Aorta (tissue), 5 donors: Measurements from ENCODE around the gene TLR4. TPM values are rescaled to one million over a fixed set of nuclear protein-coding genes. Genes with fewer than 3 reads are reported as not detected.

ENCODE experiments used
- ATAC-seq: fragments of 200-7000 bp; cut with Tn5 transposase; one replicate; pipeline ENCODE4 v1.9.1; 2022; ENCODE audit warnings: moderate library complexity; ENCODE audit not compliant: low FRiP score
- DNase-seq, 2 donors: peaks; one replicate each; pipeline ENCODE4 v3.0.0-alpha.2; 2020
- H3K27ac ChIP-seq, 2 donors: one replicate each; pipeline ENCODE4 v1.5.1; 2013; ENCODE audit warnings: low read length in 2 of 2, mild to moderate bottlenecking in 2 of 2, moderate library complexity in 2 of 2, control low read depth in 1 of 2, inconsistent platforms in 1 of 2, low read depth in 1 of 2
- H3K27me3 ChIP-seq, 2 donors: one replicate each; pipeline ENCODE4 v1.6.1; 2013; ENCODE audit warnings: control low read depth in 1 of 2, low read length in 1 of 2, mild to moderate bottlenecking in 1 of 2, moderate library complexity in 1 of 2; ENCODE audit not compliant: insufficient read depth in 2 of 2, control insufficient read depth in 1 of 2
- H3K36me3 ChIP-seq, 2 donors: one replicate each; pipeline ENCODE4 v1.6.1; 2013; ENCODE audit warnings: control low read depth in 1 of 2, low read length in 1 of 2, mild to moderate bottlenecking in 1 of 2; ENCODE audit not compliant: insufficient read depth in 2 of 2, control insufficient read depth in 1 of 2
- H3K4me1 ChIP-seq, 2 donors: one replicate each; pipeline ENCODE4 v1.6.1; 2013; ENCODE audit warnings: low read length in 2 of 2, control low read depth in 1 of 2, mild to moderate bottlenecking in 1 of 2, moderate library complexity in 1 of 2; ENCODE audit not compliant: insufficient read depth in 2 of 2, control insufficient read depth in 1 of 2
- H3K4me3 ChIP-seq, 2 donors: one replicate each; pipeline ENCODE4 v1.5.1; 2013; ENCODE audit warnings: low read length in 2 of 2, control low read depth in 1 of 2, mild to moderate bottlenecking in 1 of 2
- H3K9me3 ChIP-seq: one replicate; pipeline ENCODE4 v1.6.1; 2013; ENCODE audit warnings: mild to moderate bottlenecking, low read length; ENCODE audit not compliant: control insufficient read depth
- WGBS, 2 donors: extraction: QIAGEN DNeasy Blood & Tissue Kit; methylation state at CpG; one replicate each; pipeline ENCODE4 v1.1.7; 2013; 5-methylcytosine and 5-hydroxymethylcytosine counted together
- intact Hi-C, 2 donors: fragments of 100-400 bp; cut with DNase I; formaldehyde crosslinking; loops; one replicate each; pipeline versions ENCODE4 v1.14.2 to v1.15.0; 2022
- long read RNA-seq, 2 donors: library from polyadenylated mRNA; unstranded; transcript quantifications; one replicate each; pipeline ENCODE4 v2.0.0, GENCODE V29; 2020 to 2021
- polyA plus RNA-seq, 2 donors: library from polyadenylated mRNA; stranded (reverse); fragments of 200-250 nt; gene quantifications; one replicate each; pipeline ENCODE4 v1.2.3, GENCODE V29; 2013
- total RNA-seq, 2 donors: library from RNA; stranded (reverse); fragmentation: NEBNext Ultra II Directional; extraction: Animal tissue kit (Norgen Biotek cat#: 25700); gene quantifications; one replicate each; pipeline ENCODE4 v1.2.1, GENCODE V29; 2021
- donor health status: healthy with polysubstance abuse.
- donor health status: Bipolar disorder and iron deficiency.
- donor health status: DM: no; HTN: no; CAD: no.
- donor health status: DM: no; HTN: no; CAD: no.
- donor health status: DM: yes; HTN: yes; CAD: no.

The TLR4 gene
- 10 to 100 TPM; 35.0 to 37.2 TPM for total RNA-seq
- polyA plus RNA-seq = 10 to 100 TPM; 12.8 to 17.9 TPM
- long read RNA-seq, donor 1, partial matches to known transcripts = 6 of 9 reads
- long read RNA-seq, donor 1, other reads (novel, unspliced or antisense) = 3 of 9 reads
- long read RNA-seq, donor 2, full-length matches to known transcripts = 4 of 13 reads
- long read RNA-seq, donor 2, partial matches to known transcripts = 1 of 13 reads
- long read RNA-seq, donor 2, other reads (novel, unspliced or antisense) = 8 of 13 reads

GRCh38 chr9:117704024-117704575 is at the start of gene TLR4:
Gene TLR4, plus strand, starts transcription at chr9:117704403. Its CDS starts 70 bp downstream, at chr9:117704473.
- no peaks in the 10 kb centered on the region for H3K4me1 ChIP-seq
- no peaks in the 10 kb centered on the region for H3K9me3 ChIP-seq
- peak within 1 kb of the TSS; percentile 68 to 98 for H3K27ac ChIP-seq
- peak within 1 kb of the TSS; percentile 40 to 76 for H3K4me3 ChIP-seq
- intact Hi-C loops = loop anchor here in 1 of 2 donors (5.0 kb wide), 1 partner anchor 73 kb away; no protein-coding TSS in a partner anchor
- ATAC-seq = peak; percentile 83
- peak; percentile 80 to 82 for DNase-seq
- H3K27me3 ChIP-seq = no peaks in the 10 kb centered on the region
- 3 to 12% methylated on average over 13 of the region's 13 CpGs for WGBS, 2 donors
- H3K36me3 ChIP-seq = no peaks in the 10 kb centered on the region

- no peaks in the 10 kb centered on the region for H3K4me1 ChIP-seq
- 22 to 27% methylated on average over 2 of the region's 2 CpGs for WGBS, 2 donors
- no peak overlapping the region for H3K27ac ChIP-seq
- H3K36me3 ChIP-seq = no peaks in the 10 kb centered on the region
- no peaks in the 10 kb centered on the region for H3K27me3 ChIP-seq
- intact Hi-C loops = no loop called here
- H3K9me3 ChIP-seq = no peaks in the 10 kb centered on the region
- ATAC-seq (no peak), DNase-seq (no peak)
- H3K4me3 ChIP-seq = no peak overlapping the region
Observed at GRCh38 chr9:117656002-117656401, 48.2 kb upstream of the TLR4 start.

GRCh38 chr9:117662651-117663050 is 41.6 kb upstream of the TLR4 start:
- ATAC-seq = no peak
- no peaks in the 10 kb centered on the region for H3K9me3 ChIP-seq
- no peaks in the 10 kb centered on the region for H3K27me3 ChIP-seq
- no peaks in the 10 kb centered on the region for H3K36me3 ChIP-seq
- H3K27ac ChIP-seq = no peak overlapping the region
- no peak for DNase-seq
- no peaks in the 10 kb centered on the region for H3K4me1 ChIP-seq
- WGBS, 2 donors = 69 to 77% methylated on average over 3 of the region's 3 CpGs
- intact Hi-C loops = no loop called here
- H3K4me3 ChIP-seq = no peak overlapping the region

- DNase-seq = no peak
- Histone ChIP-seq H3K9me3 (no peaks in the 10 kb centered on the region), H3K4me3 (no peak overlapping the region), H3K27me3 (no peaks in the 10 kb centered on the region), H3K36me3 (no peaks in the 10 kb centered on the region), H3K4me1 (no peaks in the 10 kb centered on the region), H3K27ac (no peak overlapping the region)
- ATAC-seq = no peak
- 77 to 90% methylated on average over 1 of the region's 1 CpG for WGBS, 2 donors
- intact Hi-C loops = no loop called here
Observed at GRCh38 chr9:117664419-117664818, 39.8 kb upstream of the TLR4 start.

- ATAC-seq = no peak
- H3K9me3 ChIP-seq = no peaks in the 10 kb centered on the region
- no peak for DNase-seq
- WGBS, 2 donors = 83 to 86% methylated on average over 1 of the region's 1 CpG
- intact Hi-C loops = no loop called here
- no peaks in the 10 kb centered on the region for H3K36me3 ChIP-seq
- H3K27ac ChIP-seq = no peak overlapping the region
- H3K4me3 ChIP-seq = no peak overlapping the region
- no peaks in the 10 kb centered on the region for H3K27me3 ChIP-seq
- H3K4me1 ChIP-seq = no peaks in the 10 kb centered on the region
Observed at GRCh38 chr9:117665601-117666385, 38.4 kb upstream of the TLR4 start.

- 93 to 94% methylated on average over 1 of the region's 1 CpG for WGBS, 2 donors
Observed at GRCh38 chr9:117671468-117671867, 32.7 kb upstream of the TLR4 start.

GRCh38 chr9:117672369-117672768 is 31.8 kb upstream of the TLR4 start:
- Histone ChIP-seq H3K9me3 (no peaks in the 10 kb centered on the region), H3K27ac (no peak overlapping the region), H3K4me1 (no peaks in the 10 kb centered on the region), H3K4me3 (no peak overlapping the region), H3K36me3 (no peaks in the 10 kb centered on the region), H3K27me3 (no peaks in the 10 kb centered on the region)
- WGBS, 2 donors = 80 to 82% methylated on average over 1 of the region's 1 CpG
- ATAC-seq (no peak), DNase-seq (no peak)
- intact Hi-C loops = no loop called here

More at GRCh38 chr9:117671468-117671867, 32.7 kb upstream of the TLR4 start:
- Histone ChIP-seq H3K27me3 (no peaks in the 10 kb centered on the region), H3K27ac (no peak overlapping the region), H3K4me3 (no peak overlapping the region), H3K36me3 (no peaks in the 10 kb centered on the region), H3K9me3 (no peaks in the 10 kb centered on the region), H3K4me1 (no peaks in the 10 kb centered on the region)
- ATAC-seq (no peak), DNase-seq (no peak)
- intact Hi-C loops = no loop called here

- Histone ChIP-seq H3K27ac (no peak overlapping the region), H3K36me3 (no peaks in the 10 kb centered on the region), H3K27me3 (no peaks in the 10 kb centered on the region), H3K4me3 (no peak overlapping the region), H3K4me1 (no peaks in the 10 kb centered on the region), H3K9me3 (no peaks in the 10 kb centered on the region)
- ATAC-seq (no peak), DNase-seq (no peak)
- intact Hi-C loops = no loop called here
Observed at GRCh38 chr9:117677572-117677971, 26.6 kb upstream of the TLR4 start.
